HG02852 (cell line): ENCODE data around the gene NOP9.

Source experiments
- ATAC-seq: cut with Tn5 transposase; IDR thresholded peaks from one replicate; pipeline ENCODE4 v1.9.1; 2021; ENCODE audit warnings: mild to moderate bottlenecking, moderate library complexity; ENCODE audit not compliant: unreplicated experiment

The NOP9 gene

DNA sequence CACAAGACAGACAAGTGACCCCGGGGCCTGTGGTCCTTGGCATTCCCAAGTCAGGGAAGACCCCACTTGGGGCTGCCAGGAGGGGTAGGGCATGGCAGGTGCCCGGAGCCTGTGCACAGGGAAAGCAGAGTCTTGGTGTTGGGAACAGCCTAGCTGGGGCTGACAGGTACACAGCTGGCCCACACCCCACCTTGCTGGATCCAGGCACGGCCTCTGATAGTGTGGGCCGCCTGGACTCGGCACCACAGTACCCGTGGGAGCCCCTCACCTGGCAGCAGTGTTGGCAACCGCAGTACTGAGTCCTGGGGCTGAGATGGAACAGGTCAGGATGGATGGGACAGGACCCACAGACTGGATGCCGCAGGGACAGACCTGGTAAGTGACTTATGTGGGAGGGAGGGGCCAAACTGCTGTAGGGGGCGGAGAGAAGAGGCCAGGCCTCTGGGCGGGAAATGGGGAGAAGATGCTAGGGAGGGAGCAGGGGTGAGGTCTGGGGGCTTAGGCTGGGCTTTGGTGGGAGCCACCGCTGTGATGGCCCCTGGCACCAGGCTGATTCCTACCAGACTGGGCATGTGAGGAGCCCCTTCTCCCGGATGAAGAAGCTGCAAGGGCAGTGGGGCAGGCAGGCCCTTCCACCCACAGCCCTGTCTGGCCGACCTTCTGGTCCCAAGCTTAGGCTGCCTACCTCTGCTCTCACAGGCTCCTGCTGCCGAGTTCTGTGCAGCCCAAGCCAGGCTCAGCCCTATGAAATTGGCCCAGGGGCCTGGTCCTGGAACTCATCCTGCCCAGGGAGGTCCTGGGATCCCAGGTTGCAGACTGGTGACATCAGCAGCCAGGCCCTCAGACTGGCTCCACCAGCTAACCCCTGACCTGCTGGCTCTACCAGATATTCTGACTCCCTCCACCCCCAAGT lies 36.6 kb upstream of the NOP9 start, which contains the start of gene TGM1:
TSS of gene TGM1 (minus strand) at position 357 of the 913 bp plus-strand sequence. CDS start 825 bp downstream, outside the sequence.
- ATAC-seq, result no peak

GRCh38 chr14:24263848-24264247 lies 35.8 kb upstream of the NOP9 start:
- ATAC-seq, result no peak

GRCh38 chr14:24264298-24264697 lies 35.4 kb upstream of the NOP9 start:
- no peak for ATAC-seq

- ATAC-seq, result no peak
These were observed 33.1 kb upstream of the NOP9 start for GRCh38 chr14:24266344-24267244.

- no peak for ATAC-seq
These were observed 32.1 kb upstream of the NOP9 start for GRCh38 chr14:24267516-24267915.

DNA sequence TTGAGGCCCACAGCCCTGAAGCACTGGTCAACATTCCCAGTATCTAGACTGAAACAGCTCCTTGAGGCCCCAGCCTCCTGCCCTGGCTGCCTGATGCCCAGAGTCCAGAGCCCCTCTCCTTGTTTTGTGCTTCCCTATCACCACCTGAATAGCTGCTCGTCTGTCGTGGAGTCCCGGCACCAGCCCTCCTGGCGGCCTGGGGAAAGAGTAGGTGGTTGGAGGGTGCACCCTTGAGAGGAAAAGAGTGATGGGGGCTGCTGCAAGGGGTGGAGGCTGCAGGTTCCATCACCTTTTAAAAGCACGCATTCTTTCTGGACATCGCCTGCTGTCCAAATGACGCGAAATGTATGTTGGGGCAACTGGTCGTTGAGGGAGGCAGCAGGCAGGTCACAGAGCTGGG lies 31.4 kb upstream of the NOP9 start:
- no peak for ATAC-seq

DNA sequence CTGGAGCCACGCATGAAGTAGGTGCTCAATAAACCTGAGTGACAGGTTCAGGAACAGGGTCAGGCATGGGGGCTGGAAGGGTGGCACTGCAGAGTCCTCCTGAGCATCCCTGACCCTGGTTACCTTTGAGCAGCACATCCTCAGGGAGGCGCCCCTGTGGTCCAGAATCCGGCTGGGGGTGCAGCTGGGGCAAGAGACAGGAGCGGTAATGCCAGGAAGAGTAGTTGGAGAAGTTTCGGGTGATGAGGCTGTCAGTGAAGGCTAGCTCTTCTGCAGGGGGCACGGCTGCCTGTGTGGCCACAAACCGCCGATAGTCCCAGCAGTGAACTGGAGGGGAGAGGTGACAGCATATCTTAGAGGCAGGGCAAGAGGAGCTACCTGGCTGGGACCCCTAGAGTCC lies 30.3 kb upstream of the NOP9 start:
- no peak for ATAC-seq

DNA sequence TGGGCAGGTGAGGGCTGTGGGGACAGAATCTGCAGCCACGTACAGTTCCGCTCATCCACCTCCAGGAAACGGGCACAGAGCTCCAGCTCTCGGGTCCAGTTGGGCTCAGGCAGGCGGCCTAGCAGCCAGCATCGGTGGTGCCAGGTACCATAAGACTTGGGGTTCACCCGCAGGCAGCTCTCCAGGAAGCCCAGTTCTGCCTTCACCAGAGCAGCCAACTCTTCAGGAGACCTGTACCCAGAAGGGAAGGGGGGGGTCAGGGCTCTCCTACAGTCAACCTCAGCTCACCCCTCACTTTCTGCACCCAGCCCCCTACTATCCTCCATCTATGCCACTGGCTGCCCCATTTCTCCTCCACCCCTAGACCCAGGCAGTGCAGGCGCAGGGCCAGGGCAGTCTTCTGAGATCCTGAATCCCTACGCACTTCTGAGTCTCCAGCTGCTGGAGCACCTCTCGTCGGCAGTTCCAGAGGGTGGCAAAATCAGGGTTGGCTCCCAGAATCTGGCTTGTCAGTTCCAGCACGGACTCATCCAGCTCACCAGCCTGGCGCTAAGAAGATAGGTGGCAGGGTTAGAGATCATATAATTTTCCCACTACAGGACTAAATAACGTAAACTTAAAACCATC lies 29.6 kb upstream of the NOP9 start:
- no peak for ATAC-seq

DNA sequence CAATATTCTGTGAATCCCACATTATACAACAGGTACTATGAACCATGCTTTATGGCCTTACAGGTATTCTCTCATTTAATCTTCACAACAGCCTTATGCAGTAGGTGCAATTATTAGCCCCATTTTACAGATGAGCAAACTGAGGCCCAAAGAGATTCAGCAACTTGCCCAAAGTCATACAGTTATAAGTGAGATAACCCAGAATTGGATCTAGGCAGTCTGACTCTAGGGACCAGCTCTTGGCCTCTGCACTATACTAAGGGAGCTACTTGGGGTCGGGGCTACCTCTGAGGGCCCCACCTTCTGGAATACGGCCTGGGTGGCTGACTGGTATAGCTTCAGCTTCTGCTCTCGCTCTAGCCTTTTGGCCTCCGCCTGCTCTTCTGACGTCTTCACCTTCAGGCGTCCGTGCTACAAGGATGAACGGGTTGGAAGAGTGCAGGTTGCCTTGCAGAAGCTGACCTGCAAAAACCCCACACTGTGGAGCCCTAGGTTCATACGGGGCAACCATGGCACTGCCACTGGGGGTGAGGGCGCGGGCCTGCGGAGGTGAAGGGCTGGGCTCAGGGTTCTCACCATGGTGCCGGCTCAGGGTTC lies 29.0 kb upstream of the NOP9 start:
- ATAC-seq, result no peak

DNA sequence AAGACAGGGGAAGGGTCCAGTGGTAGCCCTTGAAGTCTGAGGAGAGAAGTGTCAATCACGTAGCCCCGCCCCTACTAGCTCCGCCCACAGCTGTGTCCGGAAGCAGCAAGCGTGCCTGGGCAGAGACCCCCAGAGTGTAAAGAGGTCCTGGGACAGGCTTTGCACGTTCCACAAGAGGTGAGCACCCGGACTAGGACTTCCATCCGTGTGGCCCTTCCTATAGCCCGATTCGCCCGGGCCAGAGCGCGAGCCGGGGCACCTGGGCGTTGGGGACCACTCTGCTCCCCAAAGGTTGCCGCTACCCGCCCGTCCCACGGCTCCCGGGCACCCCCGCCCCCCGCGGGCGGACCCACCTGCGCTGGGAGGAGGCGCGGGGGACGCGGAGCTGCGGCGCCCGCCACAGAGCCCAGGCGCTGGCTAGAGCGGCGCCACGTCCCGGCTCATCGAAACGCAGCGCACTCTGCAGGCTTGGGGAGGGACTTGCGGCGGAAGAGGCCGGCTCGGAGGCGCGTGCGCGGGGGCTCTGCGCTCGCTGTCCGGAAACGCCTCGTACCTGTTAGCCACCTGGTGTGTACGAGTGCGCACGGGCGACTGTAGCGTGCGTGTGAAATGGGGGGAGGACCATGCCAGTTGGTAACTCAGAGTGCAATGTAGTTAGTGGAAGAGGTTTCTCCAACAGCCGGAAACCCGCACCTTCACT lies 28.4 kb upstream of the NOP9 start, which contains the start of gene RABGGTA:
TSS of gene RABGGTA (minus strand) at position 464 of the 700 bp plus-strand sequence. CDS start 482 bp downstream, outside the sequence.
- ATAC-seq, result peak; percentile 90

DNA sequence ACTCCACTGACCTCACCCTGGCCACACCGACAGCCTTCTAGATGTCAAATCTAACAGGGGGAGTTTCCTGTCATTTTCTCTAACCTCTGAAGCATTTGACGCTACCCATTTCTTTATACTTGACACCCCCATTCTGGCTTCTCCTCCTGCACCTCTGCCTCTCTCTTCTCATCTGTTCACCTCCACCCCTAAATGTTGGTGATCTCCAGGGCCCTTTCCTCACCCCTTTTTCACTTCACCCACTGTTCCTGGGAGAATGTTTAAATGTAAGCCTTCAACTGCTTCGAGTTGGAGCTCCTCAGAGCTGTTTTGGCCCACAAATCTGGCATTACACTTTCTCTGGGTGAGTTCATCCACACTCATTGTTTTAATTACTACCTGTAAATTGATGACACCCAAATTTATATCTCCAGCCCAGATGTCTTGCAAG lies 27.8 kb upstream of the NOP9 start:
- no peak for ATAC-seq

GRCh38 chr14:24272467-24272866 lies 27.2 kb upstream of the NOP9 start:
- no peak for ATAC-seq

DNA sequence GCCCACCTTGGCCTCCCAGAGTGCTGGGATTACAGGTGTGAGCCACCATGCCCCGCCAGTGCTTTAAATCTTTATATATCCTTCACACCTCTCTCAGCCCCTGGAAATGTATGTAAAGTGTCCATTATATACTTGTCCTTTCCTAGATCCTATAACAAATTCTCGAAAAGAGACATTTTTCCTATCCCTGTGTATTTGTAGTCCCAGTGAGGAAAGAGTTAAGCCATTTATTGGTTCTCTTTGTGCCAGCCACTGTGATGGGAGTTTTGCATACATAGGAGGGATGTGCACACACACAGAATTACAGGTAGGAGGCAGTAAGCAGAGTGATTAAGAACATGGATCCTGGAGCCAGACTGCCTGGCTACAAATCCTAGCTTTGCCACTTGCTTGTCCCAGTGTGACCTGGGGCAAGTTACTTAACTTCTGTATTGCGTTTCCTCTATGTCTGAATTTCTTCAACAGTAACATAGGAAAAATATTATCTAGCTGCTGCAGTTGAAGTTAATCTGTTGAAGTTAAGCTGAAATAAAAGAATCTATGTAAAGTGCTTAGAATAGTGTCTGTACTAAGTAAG lies 26.1 kb upstream of the NOP9 start:
- no peak for ATAC-seq

DNA sequence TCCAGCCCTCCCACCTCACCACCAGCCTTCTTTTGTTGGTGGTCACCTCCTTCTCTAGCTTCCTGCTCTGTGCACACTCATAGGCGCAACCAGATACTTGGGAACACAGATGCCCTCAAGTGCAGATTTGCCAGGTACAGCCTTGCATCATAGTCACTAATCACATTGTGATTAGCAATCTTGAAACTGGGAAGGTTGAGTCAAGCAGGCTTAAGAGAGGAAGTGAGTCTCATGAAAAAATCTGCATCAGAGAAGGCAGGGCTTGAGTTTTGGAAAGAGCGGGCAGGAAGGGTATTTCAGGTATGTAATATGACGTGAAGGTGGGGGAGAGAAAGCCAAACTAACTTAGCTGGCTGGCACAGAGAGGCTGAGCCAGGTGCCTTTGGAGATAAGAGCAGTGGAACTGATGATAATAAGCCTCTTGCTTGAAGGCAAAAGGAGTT lies 25.5 kb upstream of the NOP9 start:
- peak; percentile 45 for ATAC-seq

GRCh38 chr14:24277071-24277470 lies 22.6 kb upstream of the NOP9 start:
- ATAC-seq, result no peak

DNA sequence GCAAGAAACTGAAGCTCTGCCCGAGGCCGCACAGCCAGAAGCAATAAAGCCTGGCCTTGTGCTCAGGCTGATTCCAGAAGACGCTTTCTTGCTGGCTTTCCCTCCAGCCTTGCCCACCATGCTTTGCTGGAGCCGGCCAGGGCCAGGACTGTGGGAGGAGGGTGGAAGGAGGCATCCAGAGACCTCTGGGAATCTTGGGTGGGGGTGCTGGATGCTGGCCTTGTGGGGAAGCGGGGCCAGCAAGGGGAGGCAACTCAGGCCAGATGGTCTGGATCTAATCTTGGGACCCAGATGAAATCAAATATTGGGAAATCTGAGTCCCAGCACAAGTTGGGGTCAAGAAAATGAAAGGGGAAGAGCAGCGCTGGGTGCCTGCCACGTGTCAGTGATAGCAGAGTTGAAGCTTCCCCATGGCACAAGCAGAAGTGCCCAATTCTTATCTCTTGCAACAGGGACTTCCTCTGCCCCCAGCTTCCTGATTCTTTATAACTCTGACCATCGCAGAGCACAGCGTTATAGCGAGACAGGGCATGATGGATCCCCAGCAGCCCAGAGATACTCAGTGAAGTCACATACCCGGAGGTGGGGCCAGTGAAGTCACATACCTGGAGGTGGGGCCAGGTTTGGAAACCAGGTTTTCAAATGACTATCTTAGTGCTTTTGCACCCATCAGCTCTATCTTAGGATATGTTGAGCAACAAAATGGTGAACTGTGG lies 21.9 kb upstream of the NOP9 start:
- no peak for ATAC-seq

GRCh38 chr14:24278424-24278823 lies 21.2 kb upstream of the NOP9 start:
- ATAC-seq, result no peak

DNA sequence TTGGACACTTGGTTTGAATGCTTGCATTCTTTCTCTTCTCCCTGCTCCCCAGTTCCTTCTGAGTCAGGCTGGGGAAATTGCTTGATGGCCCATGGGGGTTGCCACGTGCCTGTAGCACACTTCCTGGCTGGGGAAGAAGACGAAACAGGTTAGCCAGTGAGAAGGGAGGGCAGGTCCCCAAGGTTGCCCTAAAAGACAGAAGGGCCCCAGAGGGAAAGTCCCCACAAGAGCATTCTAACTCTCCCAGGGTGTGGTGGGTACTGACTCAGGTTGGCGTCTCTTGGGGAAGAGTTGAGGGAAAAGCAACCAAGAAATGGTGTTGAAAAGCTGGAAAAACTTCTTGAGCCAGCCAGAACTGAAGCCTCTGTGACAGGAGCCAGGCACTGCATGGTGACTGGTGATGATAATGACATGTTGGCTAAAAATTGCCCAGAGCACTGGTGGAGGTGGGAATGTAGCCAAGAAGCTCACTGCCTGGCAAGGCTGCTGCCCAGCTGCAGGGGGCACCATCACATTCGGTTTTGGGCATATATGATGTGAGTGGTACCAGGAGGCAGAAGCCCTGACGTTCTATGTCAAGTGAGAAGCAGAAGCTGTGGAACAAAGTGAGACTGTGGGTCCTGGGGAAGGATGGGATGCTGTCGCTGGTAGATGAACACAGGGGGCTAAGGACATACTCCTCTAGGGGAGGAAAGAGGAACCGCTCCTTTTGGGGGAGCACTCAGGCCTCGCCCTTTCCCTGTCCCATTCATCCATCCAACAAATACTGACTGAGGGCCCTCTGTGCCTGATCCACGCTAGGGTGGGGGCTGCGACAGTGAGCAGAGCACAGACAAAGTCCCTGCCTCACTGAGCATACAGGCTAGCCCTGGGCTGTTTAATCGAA lies 20.1 kb upstream of the NOP9 start:
- peak; percentile 61 for ATAC-seq
